LoVo (cell line): ENCODE measurements around the gene TMEM217.

Source experiments
- DNase-seq: peaks from one replicate; pipeline ENCODE4 v3.0.0-alpha.2; 2016; ENCODE audit warnings: low spot score

Gene TMEM217

GRCh38 chr6:37243816-37244370 lies 14.1 kb downstream of the TMEM217 start:
- no peak for DNase-seq

GRCh38 chr6:37243131-37243815 lies 14.7 kb downstream of the TMEM217 start:
- no peak for DNase-seq

- DNase-seq: peak; percentile 84
Observed at GRCh38 chr6:37242429-37243052, 15.4 kb downstream of the TMEM217 start.

GRCh38 chr6:37241775-37242428 lies 16.0 kb downstream of the TMEM217 start:
- no peak for DNase-seq

GRCh38 chr6:37241131-37241530 lies 16.8 kb downstream of the TMEM217 start:
- no peak for DNase-seq

- peak; percentile 92 for DNase-seq
Observed at GRCh38 chr6:37239950-37240713, 17.8 kb downstream of the TMEM217 start.

- no peak for DNase-seq
Observed at GRCh38 chr6:37239526-37239925, 18.4 kb downstream of the TMEM217 start.

- DNase-seq: no peak
Observed at GRCh38 chr6:37238381-37238780, 19.6 kb downstream of the TMEM217 start.

- DNase-seq: no peak
Observed at GRCh38 chr6:37237789-37238188, 20.2 kb downstream of the TMEM217 start.

- DNase-seq: no peak
Observed at GRCh38 chr6:37236921-37237320, 21.0 kb downstream of the TMEM217 start.

- no peak for DNase-seq
Observed at GRCh38 chr6:37233541-37233940, 24.4 kb downstream of the TMEM217 start.

GRCh38 chr6:37232430-37233017 lies 25.4 kb downstream of the TMEM217 start:
- no peak for DNase-seq

- no peak for DNase-seq
Observed at GRCh38 chr6:37230104-37230503, 27.8 kb downstream of the TMEM217 start.

GRCh38 chr6:37225350-37226169 lies 32.4 kb downstream of the TMEM217 start:
- DNase-seq: no peak

- no peak for DNase-seq
Observed at GRCh38 chr6:37222992-37223391, 35.0 kb downstream of the TMEM217 start.

- DNase-seq: peak; percentile 83
Observed at GRCh38 chr6:37222125-37222967, 35.6 kb downstream of the TMEM217 start.

- no peak for DNase-seq
Observed at GRCh38 chr6:37221585-37222124, 36.3 kb downstream of the TMEM217 start.

GRCh38 chr6:37218511-37218910 lies 39.4 kb downstream of the TMEM217 start:
- no peak for DNase-seq

GRCh38 chr6:37218061-37218460 lies 39.9 kb downstream of the TMEM217 start:
- DNase-seq: no peak

- no peak for DNase-seq
Observed at GRCh38 chr6:37212268-37212667, 45.7 kb downstream of the TMEM217 start.
